GM21367 (cell line): ENCODE results near the gene GNG12.

Source experiments
- ATAC-seq: cut with Tn5 transposase; IDR thresholded peaks from one replicate; pipeline ENCODE4 v1.9.1; 2021; ENCODE audit not compliant: unreplicated experiment

GNG12 gene

GRCh38 chr1:67816095-67816475 is 17.2 kb downstream of the GNG12 start:
- no peak for ATAC-seq

GRCh38 chr1:67815303-67816094 is 17.8 kb downstream of the GNG12 start:
- ATAC-seq, result no peak

GRCh38 chr1:67814121-67814772 is 19.0 kb downstream of the GNG12 start:
- no peak for ATAC-seq

- ATAC-seq, result no peak
Observed at GRCh38 chr1:67812226-67812625, 21.0 kb downstream of the GNG12 start.

GRCh38 chr1:67811781-67812180 is 21.5 kb downstream of the GNG12 start:
- ATAC-seq, result no peak

GRCh38 chr1:67809887-67810286 is 23.4 kb downstream of the GNG12 start:
- ATAC-seq, result no peak

- ATAC-seq, result no peak
Observed at GRCh38 chr1:67807282-67807681, 26.0 kb downstream of the GNG12 start.

GRCh38 chr1:67804710-67805109 is 28.6 kb downstream of the GNG12 start:
- no peak for ATAC-seq

- no peak for ATAC-seq
Observed at GRCh38 chr1:67803380-67804279, 29.6 kb downstream of the GNG12 start.

GRCh38 chr1:67802565-67802964 is 30.7 kb downstream of the GNG12 start:
- no peak for ATAC-seq

GRCh38 chr1:67801903-67802302 is 31.4 kb downstream of the GNG12 start:
- ATAC-seq, result no peak

GRCh38 chr1:67795179-67795912 is 37.9 kb downstream of the GNG12 start:
- no peak for ATAC-seq

GRCh38 chr1:67793562-67793961 is 39.7 kb downstream of the GNG12 start:
- ATAC-seq, result no peak

- no peak for ATAC-seq
Observed at GRCh38 chr1:67792741-67793458, 40.4 kb downstream of the GNG12 start.

- no peak for ATAC-seq
Observed at GRCh38 chr1:67792103-67792502, 41.2 kb downstream of the GNG12 start.

- no peak for ATAC-seq
Observed at GRCh38 chr1:67791686-67792085, 41.6 kb downstream of the GNG12 start.

- ATAC-seq, result no peak
Observed at GRCh38 chr1:67791261-67791660, 42.0 kb downstream of the GNG12 start.

- ATAC-seq, result no peak
Observed at GRCh38 chr1:67790201-67790692, 43.0 kb downstream of the GNG12 start.

GRCh38 chr1:67789551-67789950 is 43.7 kb downstream of the GNG12 start:
- ATAC-seq, result no peak

- ATAC-seq, result no peak
Observed at GRCh38 chr1:67788904-67789303, 44.4 kb downstream of the GNG12 start.
